Ishikawa (cell line): ENCODE results near the gene KAT8.

ENCODE experiments used
- CEBPB ChIP-seq: IDR thresholded peaks from 2 replicates; pipeline ENCODE4 v1.6.1; 2012
- CREB1 ChIP-seq: IDR thresholded peaks from 2 replicates; pipeline ENCODE4 v1.6.1; 2012; ENCODE audit warnings: low read depth
- EGR1 ChIP-seq: IDR thresholded peaks from 2 replicates; pipeline ENCODE4 v1.6.1; 2012
- EP300 ChIP-seq: IDR thresholded peaks from 2 replicates; pipeline ENCODE4 v1.6.1; 2012; ENCODE audit warnings: borderline replicate concordance
- FOXM1 ChIP-seq: IDR thresholded peaks from 2 replicates; pipeline ENCODE4 v1.6.1; 2012; ENCODE audit warnings: low read depth, borderline replicate concordance
- MAX ChIP-seq: IDR thresholded peaks from 2 replicates; pipeline ENCODE4 v1.6.1; 2012
- NFIC ChIP-seq: IDR thresholded peaks from 2 replicates; pipeline ENCODE4 v1.6.1; 2012
- RAD21 ChIP-seq: IDR thresholded peaks from 2 replicates; pipeline ENCODE4 v1.6.1; 2012; ENCODE audit warnings: low read depth
- REST ChIP-seq: IDR thresholded peaks from 2 replicates; pipeline ENCODE4 v1.6.1; 2012; ENCODE audit warnings: low read depth, mild to moderate bottlenecking
- TAF1 ChIP-seq: IDR thresholded peaks from 2 replicates; pipeline ENCODE4 v1.6.1; 2012; ENCODE audit warnings: low read depth, mild to moderate bottlenecking
- TCF12 ChIP-seq: IDR thresholded peaks from 2 replicates; pipeline ENCODE4 v1.6.1; 2012; ENCODE audit warnings: low read depth
- TEAD4 ChIP-seq: IDR thresholded peaks from 2 replicates; pipeline ENCODE4 v1.6.1; 2012
- USF1 ChIP-seq: IDR thresholded peaks from 2 replicates; pipeline ENCODE4 v1.6.1; 2012
- YY1 ChIP-seq: IDR thresholded peaks from 2 replicates; pipeline ENCODE4 v1.6.1; 2012; ENCODE audit warnings: low read depth
- ZBTB7A ChIP-seq: IDR thresholded peaks from 2 replicates; pipeline ENCODE4 v1.6.1; 2012; ENCODE audit warnings: low read depth

Gene KAT8

GRCh38 chr16:31108035-31108793, 9.2 kb upstream of the KAT8 start, which contains the start of gene BCKDK:
Gene BCKDK (plus strand): TSS chr16:31108386. CDS start chr16:31109224, 838 bp downstream.
- TF ChIP-seq FOXM1 (no peak), TCF12 (no peak), NFIC (0 out of 2 replicates have a peak, but pooled peaks have one; percentile 18), REST (no peak), MAX (peak; percentile 49), USF1 (no peak), EGR1 (peak; percentile 99), TAF1 (peak; percentile 63), RAD21 (no peak), CREB1 (peak; percentile 86), TEAD4 (no peak), ZBTB7A (peak; percentile 93), CEBPB (no peak), EP300 (no peak), YY1 (peak; percentile 68; the same call in 1 of the 2 replicates)

- TF ChIP-seq FOXM1: no peak
- peak; percentile 11 for TF ChIP-seq ZBTB7A
- TF ChIP-seq NFIC: no peak
- no peak for TF ChIP-seq EGR1
- no peak for TF ChIP-seq REST
These were observed 8.5 kb upstream of the KAT8 start for GRCh38 chr16:31108794-31109558.

- TF ChIP-seq TEAD4: no peak
- TF ChIP-seq CREB1: no peak
- no peak for TF ChIP-seq YY1
- no peak for TF ChIP-seq TCF12
- TF ChIP-seq RAD21: no peak
- TF ChIP-seq FOXM1: no peak
- TF ChIP-seq CEBPB: no peak
- TF ChIP-seq EGR1: no peak
- TF ChIP-seq REST: no peak
- no peak for TF ChIP-seq MAX
- no peak for TF ChIP-seq EP300
- TF ChIP-seq TAF1: no peak
- no peak for TF ChIP-seq NFIC
- TF ChIP-seq ZBTB7A: no peak
These were observed 7.8 kb upstream of the KAT8 start for GRCh38 chr16:31109622-31110021.

- TF ChIP-seq USF1 (no peak), ZBTB7A (no peak), REST (no peak), EP300 (no peak), MAX (no peak)
These were observed 7.1 kb upstream of the KAT8 start for GRCh38 chr16:31110106-31111034.
